GM12864 (cell line): ENCODE results near the gene HERC3.

ENCODE experiments used
- DNase-seq: peaks from one replicate; pipeline ENCODE4 v3.0.0-alpha.2; 2011; ENCODE audit warnings: low read depth
- H3K4me3 ChIP-seq: 2 replicates; pipeline ENCODE4 v1.5.1; 2011; ENCODE audit warnings: mild to moderate bottlenecking, low read depth, low read length, control low read depth
- CTCF ChIP-seq: IDR thresholded peaks from 2 replicates; pipeline ENCODE4 v1.5.1; 2011; ENCODE audit warnings: low read depth, mild to moderate bottlenecking, moderate library complexity, low read length, control low read depth, inconsistent platforms; ENCODE audit errors: missing control alignments

HERC3 gene

GRCh38 chr4:88616275-88617150, 24.2 kb downstream of the HERC3 start:
- DNase-seq: no peak
- no peak overlapping the region for H3K4me3 ChIP-seq
- TF ChIP-seq CTCF: no peak

GRCh38 chr4:88618782-88619485, 26.7 kb downstream of the HERC3 start:
- H3K4me3 ChIP-seq: no peak overlapping the region
- no peak for TF ChIP-seq CTCF
- no peak for DNase-seq

GRCh38 chr4:88619971-88620370, 27.7 kb downstream of the HERC3 start:
- H3K4me3 ChIP-seq: no peak overlapping the region
- no peak for DNase-seq
- TF ChIP-seq CTCF: no peak

GRCh38 chr4:88621763-88622327, 29.6 kb downstream of the HERC3 start:
- no peak for DNase-seq
- no peak overlapping the region for H3K4me3 ChIP-seq
- TF ChIP-seq CTCF: no peak

GRCh38 chr4:88623097-88623496, 30.8 kb downstream of the HERC3 start:
- DNase-seq: no peak
- TF ChIP-seq CTCF: no peak
- H3K4me3 ChIP-seq: no peak overlapping the region

GRCh38 chr4:88628746-88629145, 36.5 kb downstream of the HERC3 start:
- no peak for TF ChIP-seq CTCF
- no peak overlapping the region for H3K4me3 ChIP-seq
- no peak for DNase-seq

- H3K4me3 ChIP-seq: no peak overlapping the region
- no peak for DNase-seq
- TF ChIP-seq CTCF: no peak
Measured at GRCh38 chr4:88629826-88630225, 37.5 kb downstream of the HERC3 start.
